Measurements from ENCODE around the gene STK24.
"Not testable (repeated sequence)": the region's sequence is repeated elsewhere in the genome, so short reads cannot be mapped to it uniquely, and the experiment has no call there.

The STK24 gene

GRCh38 chr13:98582947-98583346, 6.0 kb upstream of the STK24 start:
- no peak for DNase-seq
- ATAC-seq = no peak

GRCh38 chr13:98581971-98582702, 5.2 kb upstream of the STK24 start:
- DNase-seq (no peak), ATAC-seq (peak; percentile 33)

- ATAC-seq (no peak), DNase-seq (no peak)
These were observed 4.5 kb upstream of the STK24 start for GRCh38 chr13:98581381-98581780.

DNA sequence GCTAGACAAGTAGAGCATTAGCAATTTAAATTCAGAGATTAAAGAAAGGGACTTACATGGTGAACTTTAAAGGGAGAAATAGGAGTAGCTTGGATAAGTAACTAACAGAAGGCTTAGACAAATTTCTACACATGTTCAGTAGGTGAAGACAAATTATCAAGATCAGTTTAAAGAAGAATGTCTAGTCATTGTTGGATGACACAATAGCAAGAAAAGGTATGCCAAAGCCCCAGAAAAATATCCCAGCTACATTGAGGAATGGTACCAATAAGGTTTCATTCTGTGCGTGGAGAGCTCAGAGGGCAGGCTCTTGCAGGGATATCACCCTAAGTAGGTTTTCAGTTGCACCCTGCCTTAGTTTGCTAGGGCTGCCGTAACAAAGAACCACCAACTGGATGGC, 3.5 kb upstream of the STK24 start:
- no peak for ATAC-seq

DNA sequence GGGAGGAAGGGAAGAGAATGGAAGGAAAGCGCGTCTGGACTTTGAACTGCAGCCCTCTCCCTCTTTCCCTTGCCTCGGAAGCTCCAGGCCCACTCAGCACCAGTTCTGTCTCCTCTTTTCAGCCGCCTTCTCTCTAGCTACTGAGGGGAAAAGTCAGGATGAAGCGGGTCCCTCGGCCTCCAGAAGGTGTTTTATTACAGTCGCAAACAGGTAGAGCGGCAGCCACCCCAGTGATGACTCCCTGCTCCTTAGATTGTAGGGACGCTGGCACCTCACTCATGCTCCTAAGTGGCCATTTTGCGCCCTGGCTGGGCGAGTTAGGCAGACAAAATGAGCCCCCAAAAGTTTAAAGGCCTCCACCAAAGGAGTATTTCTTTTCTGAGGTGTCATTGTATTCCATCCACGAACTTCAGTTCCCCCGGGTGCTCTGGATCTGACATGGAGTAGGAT, 954 bp upstream of the STK24 start:
- DNase-seq = no peak
- no peak for ATAC-seq

More for the DNA sequence above, 3.5 kb upstream of the STK24 start:
- no peak for DNase-seq

GRCh38 chr13:98576200-98576945, 534 bp downstream of the STK24 start:
- ATAC-seq = peak; percentile 28
- DNase-seq = peak; percentile 55

DNA sequence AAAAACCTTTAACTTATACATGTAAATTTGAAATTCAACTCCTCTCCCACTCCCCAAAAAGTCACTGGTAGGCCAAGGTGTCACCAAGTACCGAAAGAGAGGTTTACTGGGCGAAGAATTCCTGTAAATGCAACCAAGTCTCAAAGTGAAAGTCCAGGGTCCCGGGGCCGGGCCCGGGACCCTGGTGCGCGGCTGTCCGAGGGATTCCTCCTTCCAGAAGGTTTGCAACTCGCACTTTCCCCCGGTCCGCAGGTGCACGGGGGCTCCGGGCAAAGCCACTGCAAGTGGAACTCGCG, 1.1 kb downstream of the STK24 start:
- ATAC-seq (no peak), DNase-seq (no peak)

DNA sequence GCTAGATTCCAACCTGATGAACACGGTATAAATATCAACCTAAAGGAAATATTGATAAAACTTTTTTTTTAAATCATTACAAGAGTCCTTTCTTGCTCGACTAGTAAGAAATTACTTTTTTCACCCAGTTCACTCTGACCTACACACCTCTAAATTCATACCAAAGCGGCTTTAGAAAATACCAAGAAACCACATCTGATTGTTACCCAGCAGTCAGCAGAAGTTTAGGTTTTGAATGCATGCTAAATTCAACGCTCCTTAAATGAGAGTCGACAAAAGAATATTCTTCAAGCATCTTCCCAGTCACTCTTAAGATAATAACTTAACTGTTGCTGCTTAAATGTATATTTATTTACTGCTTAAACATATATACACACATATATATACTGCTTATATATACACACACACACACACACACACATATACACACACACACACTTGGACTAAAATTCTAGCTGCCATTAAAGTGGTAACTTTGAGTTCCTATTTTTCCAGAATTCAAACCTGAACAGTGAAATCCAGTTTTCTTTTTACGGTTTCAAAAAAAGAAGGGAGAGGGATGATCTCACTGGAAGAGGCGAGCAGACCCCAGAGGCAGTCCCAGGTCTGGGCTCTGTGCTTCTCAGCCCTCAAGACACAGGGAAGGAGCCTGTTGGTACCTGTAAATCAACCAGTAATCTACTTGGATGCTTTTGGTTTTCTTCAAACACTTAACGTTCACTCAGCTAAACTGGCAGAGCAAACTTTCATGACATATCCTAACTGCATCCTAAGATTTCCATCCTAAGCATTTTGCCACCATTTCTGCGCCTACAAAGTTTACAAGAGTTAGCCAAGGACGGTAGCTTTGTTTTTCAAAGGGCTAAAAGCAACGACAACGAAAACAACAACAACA, 1.7 kb downstream of the STK24 start:
- no peak for ATAC-seq
- no peak for DNase-seq

GRCh38 chr13:98571955-98572662, 4.8 kb downstream of the STK24 start:
- DNase-seq (no peak), ATAC-seq (no peak)

GRCh38 chr13:98570929-98571372, 6.0 kb downstream of the STK24 start:
- DNase-seq = peak; percentile 44

DNA sequence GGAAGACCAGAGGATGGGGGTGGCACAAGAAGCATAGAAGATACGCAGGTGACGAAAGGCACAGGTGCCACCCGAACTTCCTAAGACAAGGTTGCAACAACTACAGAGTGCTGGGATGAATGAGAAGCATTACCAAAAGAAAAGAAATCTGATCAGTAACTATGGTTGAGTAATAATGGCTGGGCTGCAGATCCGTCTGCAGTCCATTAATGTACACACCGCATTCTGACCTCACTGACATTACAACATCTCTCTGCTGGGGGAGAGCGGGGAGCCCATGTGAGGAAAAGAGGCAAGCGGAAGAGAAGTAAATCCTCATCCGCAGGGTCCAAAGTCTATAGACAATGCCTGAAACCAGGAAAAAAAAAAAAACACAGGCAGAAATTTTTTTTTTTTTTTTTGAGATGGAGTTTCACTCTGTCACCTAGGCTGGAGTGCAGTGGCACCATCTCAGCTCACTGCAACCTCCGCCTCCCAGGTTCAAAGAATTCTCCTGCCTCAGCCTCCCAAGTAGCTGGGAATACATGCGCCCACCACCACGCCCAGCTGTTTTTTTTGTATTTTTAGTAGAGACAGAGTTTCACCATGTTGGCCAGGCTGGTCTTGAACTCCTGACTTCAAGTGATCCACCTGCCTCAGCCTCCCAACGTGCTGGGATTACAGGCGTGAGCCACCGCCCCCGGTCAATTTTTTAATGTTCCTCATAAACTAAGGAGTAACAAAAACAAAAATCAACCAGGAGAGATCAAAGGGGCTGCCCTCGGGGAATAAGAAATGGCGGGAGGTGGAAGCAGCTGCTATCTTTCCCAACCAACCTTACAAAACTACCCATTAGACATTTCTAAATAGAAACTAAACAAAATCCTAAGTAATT, 7.2 kb downstream of the STK24 start:
- not testable (repeated sequence) for ATAC-seq, DNase-seq

More at GRCh38 chr13:98570929-98571372, 6.0 kb downstream of the STK24 start:
- ATAC-seq = peak; percentile 69

- ATAC-seq (no peak), DNase-seq (no peak)
These were observed 8.0 kb downstream of the STK24 start for GRCh38 chr13:98568918-98569317.

GRCh38 chr13:98567140-98567539, 9.8 kb downstream of the STK24 start:
- ATAC-seq = no peak
- no peak for DNase-seq

- DNase-seq (no peak), ATAC-seq (no peak)
These were observed 11.0 kb downstream of the STK24 start for GRCh38 chr13:98565726-98566565.

DNA sequence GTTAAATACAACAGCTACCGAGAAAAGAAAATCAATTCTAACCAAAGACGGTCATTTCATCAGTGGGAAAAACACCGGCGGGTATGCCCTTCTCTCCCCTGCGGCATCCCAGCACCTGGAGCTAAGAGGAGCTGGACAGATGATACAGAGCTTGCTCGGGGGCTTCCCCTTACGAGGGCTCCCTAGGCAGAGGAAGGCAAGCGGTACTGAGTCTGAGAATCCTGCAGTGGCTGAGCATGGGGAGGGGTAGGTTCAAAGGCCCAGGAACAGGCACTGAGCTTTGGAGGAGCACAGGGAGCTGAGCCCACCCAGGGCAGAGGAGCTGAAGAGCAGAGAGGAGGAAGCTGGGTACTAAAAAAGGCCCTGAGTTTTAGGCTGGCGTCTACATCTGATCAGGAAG, 12.7 kb downstream of the STK24 start:
- DNase-seq (no peak), ATAC-seq (peak; percentile 57)

DNA sequence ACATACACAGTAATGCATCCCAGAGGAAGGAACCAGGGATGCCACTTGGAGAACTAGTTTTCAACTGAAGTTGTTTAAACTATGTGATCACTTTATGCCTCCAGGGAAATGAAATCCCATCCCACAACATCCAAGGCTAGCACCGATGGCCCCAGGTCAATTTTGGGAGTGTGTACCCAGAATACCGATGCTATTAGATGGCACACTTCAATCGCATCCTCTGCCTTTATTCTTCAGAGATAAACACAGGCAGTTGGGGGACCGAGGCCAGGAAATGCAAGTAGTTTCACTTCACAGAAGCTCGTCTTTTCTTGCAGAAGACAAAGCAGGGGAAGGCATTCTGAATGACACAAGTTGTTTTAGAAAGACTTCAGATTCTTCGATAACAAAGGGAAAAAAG, 13.8 kb downstream of the STK24 start:
- ATAC-seq = no peak
- DNase-seq = no peak

DNA sequence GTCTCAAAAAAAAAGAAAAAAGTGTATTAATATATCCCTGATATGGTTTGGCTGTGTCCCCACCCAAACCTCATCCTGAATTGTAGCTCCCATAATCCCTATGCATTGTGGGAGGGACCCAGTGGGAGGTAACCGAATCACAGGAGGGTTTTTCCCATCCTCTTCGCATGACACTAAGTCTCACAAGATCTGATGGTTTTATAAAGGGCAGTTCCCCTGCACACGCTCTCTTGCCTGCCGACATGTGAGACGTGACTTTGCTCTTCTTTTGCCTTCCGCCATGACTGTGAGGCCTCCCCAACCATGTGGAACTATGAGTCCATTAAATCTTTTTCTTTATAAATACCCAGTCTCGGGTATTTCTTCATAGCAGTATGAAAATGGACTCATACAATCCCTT, 17.7 kb downstream of the STK24 start:
- ATAC-seq (no peak), DNase-seq (no peak)

DNA sequence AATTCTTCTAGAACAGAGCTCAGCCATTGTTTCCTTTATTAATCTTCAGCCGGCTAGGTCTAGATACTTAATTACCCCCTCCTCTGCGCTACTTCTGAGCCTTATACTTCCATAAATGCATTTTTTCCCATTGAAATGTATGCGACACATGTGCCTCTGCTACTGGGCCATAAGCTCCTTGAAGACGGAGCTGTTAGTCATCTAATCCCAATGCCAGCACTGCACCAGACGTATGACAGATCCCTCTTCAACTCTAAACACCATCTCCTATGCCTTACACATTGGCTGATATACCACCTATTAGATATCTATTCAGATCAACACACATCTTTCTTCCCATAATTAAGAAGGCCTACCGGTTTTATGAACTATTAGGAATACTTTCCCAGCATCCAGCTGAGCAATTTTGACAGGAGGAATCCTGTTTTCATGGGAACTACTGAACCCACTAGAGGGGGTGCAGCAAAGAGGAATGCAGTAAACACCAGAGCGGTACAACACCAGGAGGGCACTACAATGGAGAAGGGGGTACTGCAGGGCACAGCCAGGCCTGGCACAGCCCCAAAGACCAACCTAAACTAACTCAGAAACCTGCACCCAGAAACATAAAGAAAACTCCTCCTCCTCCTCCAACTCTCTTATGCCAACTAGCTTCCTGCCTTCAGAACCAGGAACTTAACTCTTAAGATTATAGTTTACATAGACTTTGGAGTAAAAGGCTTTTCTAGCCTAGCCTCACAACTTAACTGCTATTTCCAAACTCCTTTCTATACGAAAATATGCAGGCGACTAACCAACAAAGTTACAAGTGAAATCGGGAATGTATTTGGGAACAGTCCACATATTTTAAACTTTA, 18.7 kb downstream of the STK24 start:
- ATAC-seq (no peak), DNase-seq (no peak)

Measured in stimulated activated naive CD8-positive, alpha-beta T cell treated with anti-CD3 and anti-CD28 coated beads, Interleukin-15, Interleukin-2, amounts not matched to agents 100 U/mL and 50 U/mL, for 24 hours (primary cell).